Sigmoid colon (tissue), 4 donors: Measurements from ENCODE around the gene IRF2BPL.

Source experiments
- CTCF ChIP-seq, 4 experiments: fragments of 450-650 bp in 3 of 4; fragments of 200-600 bp in 1 of 4; IDR thresholded peaks; one replicate each; pipeline ENCODE4 v1.5.1; 2016 to 2019; ENCODE audit warnings: antibody characterized with exemption in 4 of 4, mild to moderate bottlenecking in 3 of 4, moderate library complexity in 2 of 4
- EP300 ChIP-seq, 4 donors: sonication (generic); formaldehyde crosslinking; IDR thresholded peaks; one replicate each; pipeline ENCODE4 v1.6.1; 2017; ENCODE audit warnings: antibody characterized with exemption in 4 of 4
- POLR2A ChIP-seq, 2 donors: fragments of 450-650 bp; IDR thresholded peaks; one replicate each; pipeline ENCODE4 v1.6.1; 2016; ENCODE audit warnings: antibody characterized with exemption in 2 of 2, mild to moderate bottlenecking in 2 of 2, moderate library complexity in 2 of 2

- TF ChIP-seq EP300 (IDR thresholded peaks at IDR 0.05) = no peak
- no peak for TF ChIP-seq POLR2A (IDR thresholded peaks at IDR 0.05)
- TF ChIP-seq CTCF (IDR thresholded peaks at IDR 0.05) = no peak
These were observed 18.2 kb upstream of the IRF2BPL start for GRCh38 chr14:77046721-77047120.
